Measurements from ENCODE around the gene ARHGAP27.

GRCh38 chr17:45414990-45415881 lies 17.4 kb downstream of the ARHGAP27 start:
- TF ChIP-seq ZNF565 (CRISPR knock-in tag; conservative IDR thresholded peaks at IDR 0.05; ENCODE audit: low read depth) (no peak), TSHZ2 (CRISPR knock-in tag; IDR thresholded peaks at IDR 0.05) (no peak), ARNTL (CRISPR knock-in tag; IDR thresholded peaks at IDR 0.05; ENCODE audit: borderline replicate concordance, low read depth) (no peak), ESRRG (CRISPR knock-in tag; IDR thresholded peaks at IDR 0.05) (no peak), OSR1 (CRISPR knock-in tag; IDR thresholded peaks at IDR 0.05) (no peak), CREB5 (CRISPR knock-in tag; IDR thresholded peaks at IDR 0.05; ENCODE audit: low read depth) (no peak)
